H1 (cell line): Measurements from ENCODE around the gene ITSN1. TPM values are rescaled to one million over a fixed set of nuclear protein-coding genes. Genes with fewer than 3 reads are reported as not detected.

ENCODE experiments used
- BRCA1 ChIP-seq: IDR thresholded peaks from 2 replicates; pipeline ENCODE4 v1.6.1; 2012; ENCODE audit warnings: low read depth, low read length, improper control_type of control experiment
- EP300 ChIP-seq, 2 experiments: IDR thresholded peaks; 1 replicate in 1 of 2; 2 replicates in 1 of 2; pipeline ENCODE4 v1.6.1; 2011 to 2012; ENCODE audit warnings: low read depth in 2 of 2, low read length in 2 of 2, mild to moderate bottlenecking in 2 of 2, borderline replicate concordance in 1 of 2, inconsistent platforms in 1 of 2, moderate library complexity in 1 of 2
- KDM4A ChIP-seq: IDR thresholded peaks from one replicate; pipeline ENCODE4 v1.7.1; 2012; ENCODE audit warnings: low read depth, mild to moderate bottlenecking, moderate library complexity, low read length, inconsistent platforms; ENCODE audit not compliant: severe bottlenecking
- NANOG ChIP-seq: IDR thresholded peaks from 2 replicates; pipeline ENCODE4 v1.6.1; 2011; ENCODE audit warnings: low read length, low read depth, mild to moderate bottlenecking, inconsistent platforms; ENCODE audit not compliant: insufficient read depth, poor library complexity, severe bottlenecking
- PHF8 ChIP-seq: fragments of 200-600 bp; sonication (generic); conservative IDR thresholded peaks from 2 replicates; pipeline ENCODE4 v1.7.1; 2012; ENCODE audit warnings: low read depth, mild to moderate bottlenecking, inconsistent platforms, low read length, moderate library complexity
- RXRA ChIP-seq: IDR thresholded peaks from 2 replicates; pipeline ENCODE4 v1.6.1; 2011; ENCODE audit warnings: low read depth, mild to moderate bottlenecking, low read length, moderate library complexity; ENCODE audit not compliant: insufficient read depth
- SIRT6 ChIP-seq: IDR thresholded peaks from one replicate; pipeline ENCODE4 v1.7.1; 2012; ENCODE audit warnings: low read length, inconsistent platforms
- SP1 ChIP-seq: IDR thresholded peaks from 2 replicates; pipeline ENCODE4 v1.6.1; 2011; ENCODE audit warnings: low read depth, low read length
- polyA plus RNA-seq, 7 experiments: library from polyadenylated mRNA; depleted of rRNA in 3 of 7; stranded (reverse) in 5 of 7; unstranded in 2 of 7; fragments of >200 nt in 5 of 7; fragments of 200-250 nt in 2 of 7; gene quantifications; 1 replicate in 5 of 7; 2 replicates in 1 of 7; 4 replicates in 1 of 7; pipeline versions ENCODE4 v1.2.1 to v1.2.3, GENCODE V29; 2011 to 2013; ENCODE audit warnings: missing spikeins in 2 of 7, mixed read lengths in 2 of 7
- total RNA-seq: library from RNA; stranded (reverse); fragmentation: NEBNext Ultra II Directional; extraction: Animal tissue kit (Norgen Biotek cat#: 25700); gene quantifications from 2 replicates; pipeline ENCODE4 v1.2.1, GENCODE V29; 2021
- TF ChIP-seq, protein P1 (sequence below): fragments of 300-600 bp; sonication (generic); IDR thresholded peaks from 2 replicates; pipeline ENCODE4 v1.7.1; 2012; ENCODE audit warnings: low read length, moderate library complexity, mild to moderate bottlenecking, inconsistent platforms; ENCODE audit not compliant: insufficient replicate concordance
- TF ChIP-seq, protein P2 (sequence below): IDR thresholded peaks from 2 replicates; pipeline ENCODE4 v1.6.1; 2012; ENCODE audit warnings: inconsistent platforms

The ITSN1 gene
- total and polyA plus RNA-seq, 2 of the 8 experiments (the other 6 are each of a cell fraction or from before 2014, with no cell fraction given), result 60.8 to 78.1 TPM

DNA sequence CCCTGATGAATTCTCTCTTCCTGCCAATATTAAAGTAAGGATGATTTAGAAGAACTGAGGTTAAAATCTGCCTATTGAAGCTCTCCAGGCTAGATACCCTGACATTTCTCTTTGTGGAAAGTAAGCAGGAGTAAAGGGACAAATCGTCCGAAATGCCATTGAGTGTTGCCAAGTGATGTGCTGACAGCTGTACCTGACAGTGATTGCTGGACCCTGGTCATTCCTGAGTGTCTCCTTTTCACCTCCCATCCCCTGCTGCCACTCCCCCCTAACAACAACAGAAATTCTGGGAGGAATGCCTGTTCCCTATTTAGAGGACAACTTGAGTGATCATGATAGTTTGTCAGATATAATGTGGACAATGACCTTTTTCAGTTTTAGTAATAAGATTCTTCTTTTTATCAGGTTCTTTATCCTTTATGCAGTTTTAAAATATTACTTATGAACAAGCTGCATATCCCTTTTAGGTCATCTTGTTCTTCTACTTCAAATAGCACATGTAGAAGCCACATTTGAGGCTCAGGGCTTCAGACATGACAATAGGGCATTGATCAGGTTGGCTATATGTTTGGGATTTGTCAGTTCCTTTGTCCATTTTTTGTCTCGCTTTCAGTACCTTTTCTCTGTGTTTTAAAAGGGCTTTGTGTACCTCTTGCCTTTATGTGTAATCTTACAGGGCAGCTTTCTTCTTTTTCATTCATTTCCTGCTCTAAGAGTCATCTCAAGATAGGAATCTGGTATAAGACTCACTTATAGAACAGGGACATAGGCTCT is 56.0 kb downstream of the ITSN1 start (continued):
- TF ChIP-seq, protein P1, sequence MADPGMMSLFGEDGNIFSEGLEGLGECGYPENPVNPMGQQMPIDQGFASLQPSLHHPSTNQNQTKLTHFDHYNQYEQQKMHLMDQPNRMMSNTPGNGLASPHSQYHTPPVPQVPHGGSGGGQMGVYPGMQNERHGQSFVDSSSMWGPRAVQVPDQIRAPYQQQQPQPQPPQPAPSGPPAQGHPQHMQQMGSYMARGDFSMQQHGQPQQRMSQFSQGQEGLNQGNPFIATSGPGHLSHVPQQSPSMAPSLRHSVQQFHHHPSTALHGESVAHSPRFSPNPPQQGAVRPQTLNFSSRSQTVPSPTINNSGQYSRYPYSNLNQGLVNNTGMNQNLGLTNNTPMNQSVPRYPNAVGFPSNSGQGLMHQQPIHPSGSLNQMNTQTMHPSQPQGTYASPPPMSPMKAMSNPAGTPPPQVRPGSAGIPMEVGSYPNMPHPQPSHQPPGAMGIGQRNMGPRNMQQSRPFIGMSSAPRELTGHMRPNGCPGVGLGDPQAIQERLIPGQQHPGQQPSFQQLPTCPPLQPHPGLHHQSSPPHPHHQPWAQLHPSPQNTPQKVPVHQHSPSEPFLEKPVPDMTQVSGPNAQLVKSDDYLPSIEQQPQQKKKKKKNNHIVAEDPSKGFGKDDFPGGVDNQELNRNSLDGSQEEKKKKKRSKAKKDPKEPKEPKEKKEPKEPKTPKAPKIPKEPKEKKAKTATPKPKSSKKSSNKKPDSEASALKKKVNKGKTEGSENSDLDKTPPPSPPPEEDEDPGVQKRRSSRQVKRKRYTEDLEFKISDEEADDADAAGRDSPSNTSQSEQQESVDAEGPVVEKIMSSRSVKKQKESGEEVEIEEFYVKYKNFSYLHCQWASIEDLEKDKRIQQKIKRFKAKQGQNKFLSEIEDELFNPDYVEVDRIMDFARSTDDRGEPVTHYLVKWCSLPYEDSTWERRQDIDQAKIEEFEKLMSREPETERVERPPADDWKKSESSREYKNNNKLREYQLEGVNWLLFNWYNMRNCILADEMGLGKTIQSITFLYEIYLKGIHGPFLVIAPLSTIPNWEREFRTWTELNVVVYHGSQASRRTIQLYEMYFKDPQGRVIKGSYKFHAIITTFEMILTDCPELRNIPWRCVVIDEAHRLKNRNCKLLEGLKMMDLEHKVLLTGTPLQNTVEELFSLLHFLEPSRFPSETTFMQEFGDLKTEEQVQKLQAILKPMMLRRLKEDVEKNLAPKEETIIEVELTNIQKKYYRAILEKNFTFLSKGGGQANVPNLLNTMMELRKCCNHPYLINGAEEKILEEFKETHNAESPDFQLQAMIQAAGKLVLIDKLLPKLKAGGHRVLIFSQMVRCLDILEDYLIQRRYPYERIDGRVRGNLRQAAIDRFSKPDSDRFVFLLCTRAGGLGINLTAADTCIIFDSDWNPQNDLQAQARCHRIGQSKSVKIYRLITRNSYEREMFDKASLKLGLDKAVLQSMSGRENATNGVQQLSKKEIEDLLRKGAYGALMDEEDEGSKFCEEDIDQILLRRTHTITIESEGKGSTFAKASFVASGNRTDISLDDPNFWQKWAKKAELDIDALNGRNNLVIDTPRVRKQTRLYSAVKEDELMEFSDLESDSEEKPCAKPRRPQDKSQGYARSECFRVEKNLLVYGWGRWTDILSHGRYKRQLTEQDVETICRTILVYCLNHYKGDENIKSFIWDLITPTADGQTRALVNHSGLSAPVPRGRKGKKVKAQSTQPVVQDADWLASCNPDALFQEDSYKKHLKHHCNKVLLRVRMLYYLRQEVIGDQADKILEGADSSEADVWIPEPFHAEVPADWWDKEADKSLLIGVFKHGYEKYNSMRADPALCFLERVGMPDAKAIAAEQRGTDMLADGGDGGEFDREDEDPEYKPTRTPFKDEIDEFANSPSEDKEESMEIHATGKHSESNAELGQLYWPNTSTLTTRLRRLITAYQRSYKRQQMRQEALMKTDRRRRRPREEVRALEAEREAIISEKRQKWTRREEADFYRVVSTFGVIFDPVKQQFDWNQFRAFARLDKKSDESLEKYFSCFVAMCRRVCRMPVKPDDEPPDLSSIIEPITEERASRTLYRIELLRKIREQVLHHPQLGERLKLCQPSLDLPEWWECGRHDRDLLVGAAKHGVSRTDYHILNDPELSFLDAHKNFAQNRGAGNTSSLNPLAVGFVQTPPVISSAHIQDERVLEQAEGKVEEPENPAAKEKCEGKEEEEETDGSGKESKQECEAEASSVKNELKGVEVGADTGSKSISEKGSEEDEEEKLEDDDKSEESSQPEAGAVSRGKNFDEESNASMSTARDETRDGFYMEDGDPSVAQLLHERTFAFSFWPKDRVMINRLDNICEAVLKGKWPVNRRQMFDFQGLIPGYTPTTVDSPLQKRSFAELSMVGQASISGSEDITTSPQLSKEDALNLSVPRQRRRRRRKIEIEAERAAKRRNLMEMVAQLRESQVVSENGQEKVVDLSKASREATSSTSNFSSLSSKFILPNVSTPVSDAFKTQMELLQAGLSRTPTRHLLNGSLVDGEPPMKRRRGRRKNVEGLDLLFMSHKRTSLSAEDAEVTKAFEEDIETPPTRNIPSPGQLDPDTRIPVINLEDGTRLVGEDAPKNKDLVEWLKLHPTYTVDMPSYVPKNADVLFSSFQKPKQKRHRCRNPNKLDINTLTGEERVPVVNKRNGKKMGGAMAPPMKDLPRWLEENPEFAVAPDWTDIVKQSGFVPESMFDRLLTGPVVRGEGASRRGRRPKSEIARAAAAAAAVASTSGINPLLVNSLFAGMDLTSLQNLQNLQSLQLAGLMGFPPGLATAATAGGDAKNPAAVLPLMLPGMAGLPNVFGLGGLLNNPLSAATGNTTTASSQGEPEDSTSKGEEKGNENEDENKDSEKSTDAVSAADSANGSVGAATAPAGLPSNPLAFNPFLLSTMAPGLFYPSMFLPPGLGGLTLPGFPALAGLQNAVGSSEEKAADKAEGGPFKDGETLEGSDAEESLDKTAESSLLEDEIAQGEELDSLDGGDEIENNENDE, result no peak
- no peak for TF ChIP-seq EP300 (IDR thresholded peaks at IDR 0.05; ENCODE audit: borderline replicate concordance in 1 of 2, low read depth in 2 of 2, low read length in 2 of 2)
- no peak for TF ChIP-seq NANOG
- no peak for TF ChIP-seq SP1
- TF ChIP-seq, protein P2, sequence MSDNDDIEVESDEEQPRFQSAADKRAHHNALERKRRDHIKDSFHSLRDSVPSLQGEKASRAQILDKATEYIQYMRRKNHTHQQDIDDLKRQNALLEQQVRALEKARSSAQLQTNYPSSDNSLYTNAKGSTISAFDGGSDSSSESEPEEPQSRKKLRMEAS, result no peak
- TF ChIP-seq SIRT6, result no peak
- TF ChIP-seq PHF8, result no peak
- no peak for TF ChIP-seq RXRA
- no peak for TF ChIP-seq BRCA1
- TF ChIP-seq KDM4A, result no peak
